HTR-8/SVneo (cell line): ENCODE measurements around the gene FREY1.

Experiments used
- DNase-seq: peaks from one replicate; pipeline ENCODE4 v3.0.0; 2011; ENCODE audit warnings: low spot score, mixed read lengths; ENCODE audit not compliant: insufficient read length
- FAIRE-seq: peaks from 2 replicates; lab custom pipeline; 2011; peaks lifted over from hg19 to GRCh38; lab: Jason Lieb, UNC

FREY1 gene

GRCh38 chr11:45879803-45880686 is 27.0 kb downstream of the FREY1 start:
- FAIRE-seq (no peak), DNase-seq (peak; percentile 83)

DNA sequence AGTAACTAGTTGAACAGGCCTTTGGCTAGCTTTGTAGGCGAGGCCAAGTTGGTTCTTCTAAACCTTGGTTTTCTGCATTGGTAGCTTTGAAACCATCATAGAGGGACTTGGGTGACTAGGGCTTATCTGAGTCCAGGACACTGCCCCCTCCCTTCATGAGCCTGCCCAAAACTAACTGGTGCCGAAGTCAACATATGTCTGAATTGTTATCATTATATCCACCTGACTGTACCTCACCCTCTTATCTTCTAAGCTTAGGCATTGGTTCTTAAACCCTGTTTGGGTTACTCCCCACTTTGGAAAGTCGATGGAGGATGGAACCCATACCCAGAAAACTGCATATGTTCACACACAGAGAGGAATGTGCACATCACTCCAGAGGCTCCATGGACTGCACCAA is 29.2 kb downstream of the FREY1 start:
- DNase-seq (no peak), FAIRE-seq (no peak)

GRCh38 chr11:45877221-45877620 is 29.9 kb downstream of the FREY1 start:
- DNase-seq: no peak
- FAIRE-seq: no peak

DNA sequence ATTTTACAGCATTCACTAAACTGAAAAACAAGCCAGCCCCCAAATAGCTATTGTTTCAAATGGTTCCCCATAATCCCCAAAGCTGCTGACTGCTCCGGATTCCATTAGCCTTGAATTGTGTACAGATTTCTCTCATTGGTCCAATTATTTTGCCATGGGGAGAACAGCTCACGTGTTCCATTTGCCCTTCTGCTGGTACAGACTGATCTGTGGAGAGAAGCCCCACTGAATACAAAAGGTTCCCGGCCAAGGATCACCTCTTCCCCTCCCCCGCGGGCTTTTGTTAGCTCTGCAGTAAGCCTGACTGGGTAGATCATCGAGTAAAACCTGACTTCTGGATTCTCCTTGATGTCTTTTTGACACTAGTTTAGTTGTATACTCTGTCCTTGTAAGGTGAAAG is 30.7 kb downstream of the FREY1 start:
- DNase-seq (no peak), FAIRE-seq (no peak)

DNA sequence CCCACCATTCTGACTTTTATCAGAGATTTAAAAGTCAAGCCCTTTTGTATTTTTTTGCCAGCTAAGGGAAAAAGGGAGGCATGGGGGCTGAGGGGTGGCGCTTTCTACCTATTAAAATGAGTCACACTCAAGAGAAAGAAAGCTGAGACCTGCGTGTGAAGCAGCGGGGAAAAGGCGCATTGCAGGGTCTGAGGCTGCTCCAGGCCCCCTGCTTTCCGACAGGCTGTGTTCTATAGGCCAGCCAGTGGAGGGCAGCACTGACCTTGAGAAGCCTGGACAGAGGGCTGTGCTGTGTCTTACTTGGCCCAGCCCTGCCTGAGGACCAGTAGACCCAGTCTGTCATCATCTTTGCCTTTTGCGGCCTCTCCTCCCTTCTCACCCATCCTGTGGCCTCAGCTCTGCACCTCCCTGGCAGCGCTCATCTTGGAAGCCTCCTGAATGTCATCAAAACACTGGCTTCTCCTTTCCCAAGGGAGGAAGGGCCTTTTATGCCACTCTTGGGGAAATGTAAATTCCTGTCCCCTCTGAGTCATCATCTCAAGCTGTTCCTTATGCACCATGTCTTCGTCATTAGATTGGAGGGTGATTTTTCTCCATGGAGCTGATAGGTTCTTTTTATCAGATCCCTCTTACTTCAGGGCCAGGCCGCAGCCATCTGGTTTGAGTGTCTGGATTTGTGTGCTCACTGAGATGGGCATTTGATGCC is 34.3 kb downstream of the FREY1 start:
- DNase-seq (peak; percentile 87), FAIRE-seq (no peak)

DNA sequence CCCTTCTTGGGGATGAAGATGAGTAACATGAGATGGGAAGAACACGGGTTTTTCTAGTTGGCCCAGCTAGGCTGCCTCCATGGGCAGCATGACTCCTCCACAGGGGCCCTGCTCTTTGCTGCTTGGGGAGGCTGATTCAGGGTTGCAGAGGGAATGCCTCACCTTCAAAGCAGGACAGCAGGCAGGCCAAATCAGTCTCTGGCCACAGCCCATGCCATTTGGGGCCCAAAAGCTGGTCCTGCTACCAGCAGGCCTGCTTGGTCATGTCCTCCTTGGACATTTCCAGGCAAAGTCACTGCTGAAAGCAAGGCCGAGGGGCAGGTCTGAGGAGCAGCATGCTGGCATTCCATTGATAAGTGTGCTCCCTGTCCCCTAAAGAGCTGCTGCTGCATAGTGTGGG is 35.4 kb downstream of the FREY1 start:
- DNase-seq: no peak
- FAIRE-seq: no peak

DNA sequence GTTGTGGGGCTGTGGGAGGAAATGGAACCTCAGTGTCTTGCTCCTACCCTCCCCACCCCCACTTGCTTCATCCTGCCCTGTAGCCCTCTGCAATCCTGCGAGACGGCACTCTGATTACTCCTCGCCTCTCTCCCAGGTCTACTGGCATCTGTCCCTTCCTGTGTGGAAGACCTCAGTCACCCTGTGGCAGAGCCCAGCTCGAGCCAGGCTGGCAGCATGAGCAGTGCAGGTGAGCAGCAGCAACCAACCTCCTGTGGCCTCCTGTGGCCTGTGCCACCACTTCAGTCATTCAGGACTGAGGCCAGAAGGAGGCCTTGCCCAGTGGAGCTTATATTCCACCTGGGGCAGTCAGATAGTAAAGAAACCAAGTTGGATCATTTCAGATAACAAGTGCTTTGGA is 36.4 kb downstream of the FREY1 start:
- FAIRE-seq: no peak
- no peak for DNase-seq

DNA sequence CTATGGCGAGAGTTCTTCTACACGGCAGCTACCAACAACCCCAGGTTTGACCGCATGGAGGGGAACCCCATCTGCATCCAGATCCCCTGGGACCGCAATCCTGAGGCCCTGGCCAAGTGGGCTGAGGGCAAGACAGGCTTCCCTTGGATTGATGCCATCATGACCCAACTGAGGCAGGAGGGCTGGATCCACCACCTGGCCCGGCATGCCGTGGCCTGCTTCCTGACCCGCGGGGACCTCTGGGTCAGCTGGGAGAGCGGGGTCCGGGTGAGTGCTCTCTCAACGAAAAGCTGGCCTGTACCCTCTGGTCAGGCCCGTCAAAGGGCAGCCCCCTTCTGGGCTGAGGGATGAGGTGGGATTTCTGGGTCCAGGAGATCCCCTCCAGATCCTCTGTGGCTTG is 37.5 kb downstream of the FREY1 start:
- FAIRE-seq: no peak
- DNase-seq: no peak

GRCh38 chr11:45864041-45864440 is 43.0 kb downstream of the FREY1 start:
- no peak for DNase-seq
- FAIRE-seq: no peak

- no peak for FAIRE-seq
- no peak for DNase-seq
These were observed 46.1 kb downstream of the FREY1 start for GRCh38 chr11:45860764-45861510.

DNA sequence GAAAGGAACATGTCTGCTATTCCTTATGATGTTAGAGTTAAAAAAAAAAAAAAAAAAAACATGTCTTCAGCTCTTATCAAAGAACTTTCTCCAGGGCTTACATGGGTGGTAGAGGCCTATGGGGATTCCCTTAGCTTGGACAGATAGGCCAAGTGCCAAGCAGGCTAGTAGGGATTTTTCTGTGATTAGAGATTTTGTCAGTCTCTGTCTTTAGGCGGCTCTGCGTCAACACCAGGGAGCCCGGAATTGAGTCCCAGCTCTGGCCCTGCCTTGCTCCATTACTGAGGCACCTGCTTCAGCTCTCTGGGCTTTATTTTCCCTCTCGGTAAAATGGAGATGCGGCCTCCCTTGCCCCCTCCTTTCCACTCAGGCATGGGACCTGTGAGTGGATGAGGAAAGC is 46.7 kb downstream of the FREY1 start:
- DNase-seq: no peak
- FAIRE-seq: no peak

GRCh38 chr11:45859661-45860140 is 47.4 kb downstream of the FREY1 start:
- FAIRE-seq: no peak
- DNase-seq: no peak

DNA sequence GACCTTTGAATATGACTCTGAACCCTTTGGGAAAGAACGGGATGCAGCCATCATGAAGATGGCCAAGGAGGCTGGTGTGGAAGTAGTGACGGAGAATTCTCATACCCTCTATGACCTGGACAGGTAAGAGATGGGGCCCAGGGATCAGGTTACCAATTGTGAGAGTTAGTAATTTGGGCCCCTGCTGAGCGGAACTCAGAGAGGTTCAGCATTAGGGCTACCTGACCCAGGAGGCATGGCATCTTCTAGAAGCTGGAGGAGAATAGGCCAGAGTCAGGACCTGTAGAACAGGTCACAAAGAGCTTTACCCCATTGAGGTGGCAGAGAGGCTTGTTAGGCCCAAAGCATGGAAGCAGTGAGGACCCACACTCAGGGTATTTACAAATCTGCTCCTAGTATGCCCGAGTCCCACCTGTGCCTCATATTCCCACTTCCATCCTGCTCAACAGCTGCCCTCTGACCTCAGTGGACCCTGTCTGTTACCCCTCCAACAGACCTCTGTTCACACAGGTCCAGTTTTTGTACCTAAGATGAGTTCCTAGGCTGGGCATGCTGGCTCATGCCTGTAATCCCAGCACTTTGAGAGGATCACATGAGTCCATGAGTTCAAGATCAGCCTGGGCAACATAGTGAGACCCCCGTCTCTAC is 48.2 kb downstream of the FREY1 start:
- DNase-seq: no peak
- FAIRE-seq: no peak

GRCh38 chr11:45857961-45858474 is 49.1 kb downstream of the FREY1 start:
- DNase-seq: no peak
- FAIRE-seq: no peak
